IPS-18a (cell line): Measurements from ENCODE around the gene PNPLA2.

Experiments
- H3K27ac ChIP-seq: one replicate; pipeline ENCODE4 v1.5.1; 2013; ENCODE audit warnings: low read length
- H3K27me3 ChIP-seq: one replicate; pipeline ENCODE4 v1.6.1; 2013; ENCODE audit warnings: mild to moderate bottlenecking, low read length; ENCODE audit not compliant: control insufficient read depth, insufficient read depth
- H3K36me3 ChIP-seq: one replicate; pipeline ENCODE4 v1.6.1; 2013; ENCODE audit warnings: low read depth, low read length; ENCODE audit not compliant: control insufficient read depth
- H3K4me1 ChIP-seq: one replicate; pipeline ENCODE4 v1.6.1; 2013; ENCODE audit warnings: low read depth, low read length; ENCODE audit not compliant: control insufficient read depth
- H3K4me3 ChIP-seq: one replicate; pipeline ENCODE4 v1.5.1; 2013; ENCODE audit warnings: low read length
- H3K9ac ChIP-seq: one replicate; pipeline ENCODE4 v1.6.1; 2013; ENCODE audit warnings: mild to moderate bottlenecking, low read length, moderate library complexity
- H3K9me3 ChIP-seq: one replicate; pipeline ENCODE4 v1.6.1; 2013; ENCODE audit warnings: low read depth, low read length; ENCODE audit not compliant: control insufficient read depth

The PNPLA2 gene

DNA sequence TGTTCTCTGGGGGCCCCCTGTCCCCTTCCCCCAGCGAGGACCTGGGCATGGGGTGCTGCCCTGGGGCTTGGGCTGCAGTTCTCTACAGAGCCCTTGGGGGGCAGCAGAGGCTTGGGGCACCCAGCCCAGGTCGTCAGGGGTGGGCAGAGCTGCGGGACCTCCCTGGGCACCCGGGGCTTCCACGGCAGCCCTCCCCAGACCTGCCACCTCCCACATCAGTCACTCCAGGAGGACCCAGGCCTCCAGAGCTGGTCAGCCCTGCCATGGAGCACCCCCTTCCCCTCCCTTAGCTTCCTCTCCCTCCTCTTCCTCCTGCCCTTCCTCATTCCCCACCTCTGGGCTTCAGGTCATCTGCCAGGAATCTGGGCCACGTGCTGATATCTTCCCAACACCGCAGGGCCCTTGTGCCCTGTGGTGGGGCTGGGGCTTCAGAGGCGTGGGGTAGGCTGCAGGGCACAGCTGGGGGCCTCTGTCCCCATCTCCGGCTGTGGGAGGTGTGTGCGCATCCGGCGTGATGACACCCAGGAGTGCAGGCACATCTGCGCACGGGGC, 29.7 kb downstream of the PNPLA2 start:
- Histone ChIP-seq H3K4me3 (peak overlapping the region; percentile 58), H3K9ac (no peak overlapping the region), H3K9me3 (no peaks in the 10 kb centered on the region), H3K27ac (no peak overlapping the region), H3K4me1 (peaks cover 22% of the 10 kb centered on the region), H3K27me3 (peaks cover 24% of the 10 kb centered on the region), H3K36me3 (no peaks in the 10 kb centered on the region)

GRCh38 chr11:849104-849824, 30.6 kb downstream of the PNPLA2 start:
- H3K36me3 ChIP-seq: no peaks in the 10 kb centered on the region
- H3K4me1 ChIP-seq: peaks cover 19% of the 10 kb centered on the region
- no peak overlapping the region for H3K27ac ChIP-seq
- H3K9me3 ChIP-seq: no peaks in the 10 kb centered on the region
- H3K4me3 ChIP-seq: peak overlapping the region; percentile 58
- peaks cover 24% of the 10 kb centered on the region for H3K27me3 ChIP-seq
- H3K9ac ChIP-seq: no peak overlapping the region

GRCh38 chr11:849951-850774, 31.4 kb downstream of the PNPLA2 start:
- peaks cover 24% of the 10 kb centered on the region for H3K27me3 ChIP-seq
- H3K9me3 ChIP-seq: no peaks in the 10 kb centered on the region
- peak overlapping the region; percentile 22 for H3K9ac ChIP-seq
- no peaks in the 10 kb centered on the region for H3K36me3 ChIP-seq
- H3K4me3 ChIP-seq: peak overlapping the region; percentile 63
- no peak overlapping the region for H3K27ac ChIP-seq
- peaks cover 13% of the 10 kb centered on the region for H3K4me1 ChIP-seq

DNA sequence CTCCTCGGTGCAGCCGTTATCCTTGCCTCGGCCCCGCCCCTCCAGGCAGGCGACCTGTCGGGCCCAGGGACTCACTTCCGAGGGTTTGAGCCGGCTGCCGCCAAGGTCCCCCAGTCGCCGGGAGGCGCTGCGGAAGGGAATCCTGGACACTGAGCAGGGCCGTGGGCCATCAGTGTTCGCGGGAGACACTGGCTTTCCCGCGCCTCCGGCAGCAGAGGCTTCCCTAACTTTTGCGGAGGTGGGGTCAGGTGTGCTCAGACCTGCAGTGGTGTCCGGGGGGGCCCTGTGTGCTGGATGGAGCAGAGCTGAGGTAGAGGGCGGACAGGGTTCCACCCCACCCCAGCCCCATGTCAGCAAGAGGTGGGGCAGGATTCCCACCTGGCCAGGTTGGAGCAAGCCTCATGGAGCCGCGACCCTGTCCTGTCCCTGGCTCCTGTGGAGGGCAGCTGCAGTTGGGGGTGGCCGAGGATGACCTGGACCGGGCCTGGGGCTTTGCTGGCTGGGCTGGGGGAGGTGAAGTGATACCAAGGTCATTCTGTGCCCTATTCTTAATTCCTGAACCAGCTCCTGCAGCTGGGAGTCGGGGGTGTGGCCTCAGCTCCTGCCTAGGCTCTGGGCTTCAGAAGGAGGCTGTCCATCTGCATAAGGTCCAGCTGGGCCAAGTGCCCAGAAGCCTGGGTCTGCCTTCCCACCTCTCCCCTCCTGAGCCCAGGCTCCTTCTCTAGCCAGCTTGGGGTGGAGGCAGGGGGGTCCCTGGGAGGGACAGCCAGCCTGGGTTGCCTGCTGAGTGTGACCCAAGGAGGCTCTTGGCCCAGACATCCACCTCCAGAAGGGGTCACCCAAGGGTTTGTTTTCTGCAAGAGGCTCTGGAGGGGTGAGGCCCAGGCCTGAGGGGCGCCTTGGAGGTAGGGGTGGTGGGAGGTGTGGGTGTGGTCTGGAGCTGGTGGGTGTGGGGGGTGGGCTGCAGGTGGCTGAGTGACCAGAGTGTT, 32.4 kb downstream of the PNPLA2 start:
- peak overlapping the region; percentile 63 for H3K4me3 ChIP-seq
- H3K27me3 ChIP-seq: peaks cover 24% of the 10 kb centered on the region
- H3K36me3 ChIP-seq: no peaks in the 10 kb centered on the region
- H3K9ac ChIP-seq: no peak overlapping the region
- H3K9me3 ChIP-seq: no peaks in the 10 kb centered on the region
- H3K4me1 ChIP-seq: peaks cover 9% of the 10 kb centered on the region
- no peak overlapping the region for H3K27ac ChIP-seq

GRCh38 chr11:852762-853161, 34.0 kb downstream of the PNPLA2 start:
- H3K9ac ChIP-seq: no peak overlapping the region
- peaks cover 18% of the 10 kb centered on the region for H3K4me1 ChIP-seq
- H3K27me3 ChIP-seq: peaks cover 20% of the 10 kb centered on the region
- no peak overlapping the region for H3K27ac ChIP-seq
- no peaks in the 10 kb centered on the region for H3K9me3 ChIP-seq
- H3K36me3 ChIP-seq: no peaks in the 10 kb centered on the region
- H3K4me3 ChIP-seq: no peak overlapping the region

- H3K4me1 ChIP-seq: peaks cover 12% of the 10 kb centered on the region
- H3K9me3 ChIP-seq: no peaks in the 10 kb centered on the region
- no peaks in the 10 kb centered on the region for H3K36me3 ChIP-seq
- no peak overlapping the region for H3K27ac ChIP-seq
- peaks cover 14% of the 10 kb centered on the region for H3K27me3 ChIP-seq
- H3K9ac ChIP-seq: no peak overlapping the region
- H3K4me3 ChIP-seq: no peak overlapping the region
These were observed 35.2 kb downstream of the PNPLA2 start for GRCh38 chr11:853682-854448.

- peaks cover 9% of the 10 kb centered on the region for H3K4me1 ChIP-seq
- H3K9ac ChIP-seq: no peak overlapping the region
- H3K36me3 ChIP-seq: no peaks in the 10 kb centered on the region
- no peak overlapping the region for H3K27ac ChIP-seq
- no peak overlapping the region for H3K4me3 ChIP-seq
- H3K27me3 ChIP-seq: peaks cover 12% of the 10 kb centered on the region
- no peaks in the 10 kb centered on the region for H3K9me3 ChIP-seq
These were observed 36.1 kb downstream of the PNPLA2 start for GRCh38 chr11:854601-855329.

- H3K4me3 ChIP-seq: no peak overlapping the region
- H3K27ac ChIP-seq: no peak overlapping the region
- no peaks in the 10 kb centered on the region for H3K36me3 ChIP-seq
- no peaks in the 10 kb centered on the region for H3K9me3 ChIP-seq
- peaks cover 7% of the 10 kb centered on the region for H3K27me3 ChIP-seq
- H3K4me1 ChIP-seq: peaks cover 9% of the 10 kb centered on the region
- H3K9ac ChIP-seq: no peak overlapping the region
These were observed 36.6 kb downstream of the PNPLA2 start for GRCh38 chr11:855330-855674.

- H3K9ac ChIP-seq: no peak overlapping the region
- H3K27ac ChIP-seq: no peak overlapping the region
- H3K27me3 ChIP-seq: peaks cover 4% of the 10 kb centered on the region
- H3K4me3 ChIP-seq: no peak overlapping the region
- no peaks in the 10 kb centered on the region for H3K36me3 ChIP-seq
- peaks cover 9% of the 10 kb centered on the region for H3K4me1 ChIP-seq
- no peaks in the 10 kb centered on the region for H3K9me3 ChIP-seq
These were observed 37.1 kb downstream of the PNPLA2 start for GRCh38 chr11:855796-856195.

DNA sequence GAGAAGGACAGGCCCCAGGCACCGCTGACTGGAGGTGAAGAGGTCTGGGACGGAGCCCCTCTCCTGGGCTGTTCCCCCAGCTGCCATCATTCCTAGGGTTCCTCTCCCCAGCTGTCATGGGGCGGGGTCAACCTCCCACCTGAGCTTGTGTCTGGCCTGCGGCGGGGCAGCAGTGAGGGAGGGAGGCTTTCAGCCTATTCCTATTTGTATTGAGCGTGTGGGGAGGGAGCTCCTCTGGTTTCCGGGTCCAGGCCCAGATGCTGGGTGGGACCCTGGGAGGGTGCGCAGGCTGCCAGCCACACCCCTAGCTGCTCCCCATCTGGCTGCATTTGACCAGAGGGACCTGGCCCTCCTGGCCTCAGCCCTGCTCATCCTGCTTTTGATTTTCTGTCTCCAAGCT, 37.7 kb downstream of the PNPLA2 start:
- peaks cover 5% of the 10 kb centered on the region for H3K27me3 ChIP-seq
- H3K36me3 ChIP-seq: no peaks in the 10 kb centered on the region
- H3K9ac ChIP-seq: no peak overlapping the region
- H3K9me3 ChIP-seq: no peaks in the 10 kb centered on the region
- H3K27ac ChIP-seq: no peak overlapping the region
- H3K4me1 ChIP-seq: peaks cover 9% of the 10 kb centered on the region
- no peak overlapping the region for H3K4me3 ChIP-seq
